ENCODE measurements around the gene NPIPB9.
"Not testable (repeated sequence)": the region's sequence is repeated elsewhere in the genome, so short reads cannot be mapped to it uniquely, and the experiment has no call there.

Gene NPIPB9

DNA sequence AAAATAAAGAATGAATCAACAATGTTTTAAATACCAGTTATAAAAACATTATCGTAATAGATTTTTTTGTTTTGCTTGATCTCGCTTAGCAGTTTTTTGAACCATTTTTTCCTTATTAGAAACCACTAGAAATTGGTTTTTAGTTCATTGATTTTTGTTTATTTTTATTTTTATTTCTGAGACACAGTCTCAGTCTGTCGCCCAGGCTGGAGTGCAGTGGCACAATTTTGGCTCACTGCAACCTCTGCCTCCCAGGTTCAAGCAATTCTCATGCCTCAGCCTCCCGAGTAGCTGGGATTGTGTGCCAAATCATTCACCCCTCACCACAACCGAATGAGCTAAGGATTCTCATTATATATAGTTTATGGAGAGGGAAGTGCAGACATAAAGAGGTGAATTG lies at the start of gene NPIPB9:
Gene NPIPB9, plus strand, starts transcription at position 301 of the 400 bp plus-strand sequence.
- H3K79me2 ChIP-seq; H3K4me2 ChIP-seq (ENCODE audit: low read length); H2AFZ ChIP-seq; H3K9me3 ChIP-seq (ENCODE audit: control insufficient read depth, low read length); H3K4me3 ChIP-seq (ENCODE audit: low read depth, low read length); H3K4me1 ChIP-seq; H3K27ac ChIP-seq; H3K36me3 ChIP-seq (ENCODE audit: control insufficient read depth, insufficient read depth, low read length); H3K27me3 ChIP-seq (ENCODE audit: control insufficient read depth, insufficient read depth, low read length); H3K9ac ChIP-seq: not testable (repeated sequence)

DNA sequence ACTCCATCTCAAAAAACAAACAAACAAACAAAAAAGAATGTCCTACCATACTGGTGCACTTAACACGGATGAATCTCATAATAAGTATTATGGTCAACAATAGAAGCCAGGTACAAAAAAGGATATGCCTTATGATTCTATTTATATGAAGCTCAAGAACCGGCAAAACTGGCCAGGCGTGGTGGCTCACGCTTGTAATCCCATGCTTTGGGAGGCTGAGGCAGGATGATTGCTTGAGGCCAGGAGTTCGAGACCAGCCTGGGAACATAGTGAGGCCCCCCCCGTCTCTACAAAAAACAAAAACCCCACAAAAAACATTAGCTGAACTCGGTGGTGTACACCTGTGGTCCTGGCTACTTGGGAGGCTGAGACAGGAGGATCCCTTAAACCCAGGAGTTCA lies 47.3 kb upstream of the NPIPB9 start:
- not testable (repeated sequence) for H3K4me1 ChIP-seq; H3K27ac ChIP-seq; H3K79me2 ChIP-seq; H3K4me2 ChIP-seq (ENCODE audit: low read length); H2AFZ ChIP-seq; H3K27me3 ChIP-seq (ENCODE audit: control insufficient read depth, insufficient read depth, low read length); H3K4me3 ChIP-seq (ENCODE audit: low read depth, low read length); H3K36me3 ChIP-seq (ENCODE audit: control insufficient read depth, insufficient read depth, low read length); H3K9ac ChIP-seq; H3K9me3 ChIP-seq (ENCODE audit: control insufficient read depth, low read length)

DNA sequence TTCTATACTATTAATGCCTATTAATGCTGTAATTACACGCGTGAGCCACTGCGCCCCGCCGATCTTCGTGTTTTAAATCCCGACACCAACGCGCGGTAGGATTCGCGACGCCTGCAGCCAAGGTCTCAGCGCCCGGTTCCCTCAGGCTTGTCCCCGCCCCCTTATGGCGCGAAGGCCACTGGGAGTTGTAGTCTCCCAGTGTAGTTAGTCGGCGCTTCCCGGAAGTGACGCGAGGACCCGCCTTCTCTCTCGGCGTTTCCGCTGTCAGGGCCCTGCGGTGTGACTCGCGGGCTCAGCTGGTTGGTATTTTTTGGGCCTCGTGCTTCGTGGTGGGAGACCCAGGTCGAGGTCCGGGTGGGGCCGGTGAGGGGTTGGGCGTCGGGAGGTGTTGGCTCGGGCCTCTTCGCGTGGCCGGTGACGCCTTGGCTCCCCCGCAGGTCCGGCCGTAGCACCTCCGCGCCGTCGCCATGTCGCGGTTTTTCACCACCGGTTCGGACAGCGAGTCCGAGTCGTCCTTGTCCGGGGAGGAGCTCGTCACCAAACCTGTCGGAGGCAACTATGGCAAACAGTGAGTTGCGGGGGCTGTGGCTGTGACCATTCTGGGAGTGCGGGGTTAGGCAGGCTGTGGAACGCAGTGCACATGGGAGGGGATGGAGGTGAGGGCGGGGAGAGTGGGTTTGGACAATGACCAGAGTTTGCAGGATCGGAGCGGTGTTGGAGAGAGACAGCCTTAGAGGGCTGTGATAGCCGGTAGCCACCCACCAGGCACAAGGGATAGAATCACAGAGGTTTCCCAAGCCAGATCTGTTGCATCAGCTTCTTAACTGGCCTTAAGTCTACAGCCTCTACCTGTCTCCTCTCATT lies 40.1 kb upstream of the NPIPB9 start, which contains the start of gene EIF3C:
Gene EIF3C, plus strand, starts transcription at position 245 of the 864 bp plus-strand sequence. Its CDS starts 223 bp downstream, at position 468.
- not testable (repeated sequence) for H3K36me3 ChIP-seq (ENCODE audit: control insufficient read depth, insufficient read depth, low read length); H3K4me2 ChIP-seq (ENCODE audit: low read length); H3K27ac ChIP-seq; H3K9me3 ChIP-seq (ENCODE audit: control insufficient read depth, low read length); H3K27me3 ChIP-seq (ENCODE audit: control insufficient read depth, insufficient read depth, low read length); H3K9ac ChIP-seq; H2AFZ ChIP-seq; H3K79me2 ChIP-seq; H3K4me1 ChIP-seq; H3K4me3 ChIP-seq (ENCODE audit: low read depth, low read length)

DNA sequence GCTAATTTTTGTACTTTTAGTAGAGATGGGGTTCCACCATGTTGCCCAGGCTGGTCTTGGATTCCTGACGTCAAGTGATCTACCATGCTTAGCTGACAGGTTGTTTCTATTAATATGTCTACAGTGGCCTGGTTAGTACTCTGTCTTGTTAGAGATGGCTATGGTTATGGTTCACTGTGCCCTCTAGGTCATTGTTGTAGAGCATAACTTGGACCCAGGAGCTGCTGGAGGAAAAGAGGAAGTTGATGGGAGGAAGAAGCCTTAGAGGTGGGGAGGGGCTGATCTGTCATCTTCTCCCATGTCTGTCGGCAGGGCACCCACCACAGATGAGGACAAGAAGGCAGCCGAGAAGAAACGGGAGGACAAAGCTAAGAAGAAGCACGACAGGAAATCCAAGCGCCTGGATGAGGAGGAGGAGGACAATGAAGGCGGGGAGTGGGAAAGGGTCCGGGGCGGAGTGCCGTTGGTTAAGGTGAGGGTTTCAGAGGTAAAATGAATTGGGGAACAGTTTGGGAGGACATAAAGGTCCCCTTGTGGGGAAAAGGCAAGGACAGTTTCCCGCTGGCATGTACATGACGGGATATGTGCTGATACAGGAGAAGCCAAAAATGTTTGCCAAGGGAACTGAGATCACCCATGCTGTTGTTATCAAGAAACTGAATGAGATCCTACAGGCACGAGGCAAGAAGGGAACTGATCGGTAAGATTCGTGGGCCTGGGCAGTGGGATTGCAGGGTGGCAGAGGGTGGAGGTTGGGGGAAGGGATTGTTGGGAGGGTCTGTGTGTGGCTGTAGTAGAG lies 28.5 kb upstream of the NPIPB9 start:
- H3K79me2 ChIP-seq; H3K27ac ChIP-seq; H3K27me3 ChIP-seq (ENCODE audit: control insufficient read depth, insufficient read depth, low read length); H3K4me1 ChIP-seq; H3K4me2 ChIP-seq (ENCODE audit: low read length); H3K9me3 ChIP-seq (ENCODE audit: control insufficient read depth, low read length); H3K9ac ChIP-seq; H3K36me3 ChIP-seq (ENCODE audit: control insufficient read depth, insufficient read depth, low read length); H2AFZ ChIP-seq; H3K4me3 ChIP-seq (ENCODE audit: low read depth, low read length): not testable (repeated sequence)

DNA sequence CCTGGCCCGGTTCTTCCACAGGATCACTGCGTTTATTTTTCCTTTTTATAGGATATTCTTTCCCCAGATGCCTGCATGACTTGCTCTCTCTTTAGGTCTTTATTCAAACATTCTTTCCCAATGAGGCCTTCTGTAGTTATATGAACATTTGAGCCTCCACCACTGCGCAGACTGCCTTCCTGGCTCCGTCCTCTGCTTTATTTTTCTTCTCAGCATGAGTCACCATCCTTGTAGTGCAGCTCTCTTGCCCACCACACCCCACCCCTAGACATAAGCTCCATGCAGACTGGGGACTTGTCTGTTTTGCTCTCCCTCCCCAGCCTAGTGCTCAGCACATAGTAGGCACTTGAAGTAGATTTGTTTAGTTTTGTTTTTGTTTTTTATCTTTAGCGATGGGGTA lies 20.3 kb upstream of the NPIPB9 start:
- not testable (repeated sequence) for H3K9ac ChIP-seq; H3K27ac ChIP-seq; H3K27me3 ChIP-seq (ENCODE audit: control insufficient read depth, insufficient read depth, low read length); H2AFZ ChIP-seq; H3K4me2 ChIP-seq (ENCODE audit: low read length); H3K9me3 ChIP-seq (ENCODE audit: control insufficient read depth, low read length); H3K4me1 ChIP-seq; H3K79me2 ChIP-seq; H3K4me3 ChIP-seq (ENCODE audit: low read depth, low read length); H3K36me3 ChIP-seq (ENCODE audit: control insufficient read depth, insufficient read depth, low read length)

DNA sequence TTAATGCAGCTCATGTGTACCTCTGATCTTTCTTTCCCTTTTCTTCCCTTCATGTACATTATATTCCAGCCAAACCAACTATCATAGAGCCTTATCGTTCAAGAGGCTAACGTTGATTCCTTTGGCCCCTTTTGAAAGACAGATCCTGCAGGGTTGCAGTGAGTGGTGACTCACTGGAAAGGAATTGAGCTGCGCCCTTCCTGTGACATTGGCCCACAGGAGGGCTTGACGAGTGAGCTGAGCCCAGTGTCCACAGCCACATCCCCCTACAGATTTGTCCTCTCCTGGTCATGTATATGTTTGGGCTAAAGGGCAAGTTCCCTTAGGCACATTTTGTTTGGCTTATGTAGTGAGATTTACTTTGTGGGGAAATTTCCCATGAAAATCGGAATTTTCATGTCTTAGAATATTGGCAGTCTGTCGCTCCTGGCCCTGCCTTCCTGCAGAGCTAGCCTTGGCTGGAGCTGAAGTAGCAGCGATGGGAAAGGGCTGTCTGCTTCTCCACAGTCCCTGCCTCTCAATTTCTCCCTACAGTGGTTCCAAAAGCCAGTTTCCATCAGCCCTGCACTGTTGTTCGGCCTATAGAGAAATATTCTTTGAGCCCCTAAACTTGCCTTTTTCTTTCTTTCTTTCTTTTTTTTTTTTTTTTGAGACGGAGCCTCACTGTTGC lies 19.0 kb upstream of the NPIPB9 start:
- H3K9me3 ChIP-seq (ENCODE audit: control insufficient read depth, low read length); H3K27ac ChIP-seq: not testable (repeated sequence)

DNA sequence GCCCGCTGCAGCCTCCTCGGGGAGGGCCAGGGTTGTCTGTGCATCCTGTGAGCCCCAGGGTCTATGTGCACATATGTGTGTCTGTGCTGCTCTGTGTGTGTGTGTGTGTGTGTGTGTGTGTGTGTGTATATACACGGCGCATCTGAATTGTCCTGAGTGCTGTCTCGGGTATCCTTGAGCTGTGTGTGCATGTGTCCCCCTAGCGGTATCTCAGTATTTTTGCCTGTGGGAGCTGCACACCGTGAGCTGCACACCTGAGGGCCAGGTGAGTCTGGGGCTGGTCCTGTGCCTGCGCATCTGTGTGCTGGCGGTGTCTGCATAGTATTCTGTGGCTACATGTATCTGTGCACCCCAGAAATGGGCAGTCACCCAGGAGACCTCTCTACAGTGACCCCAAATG lies 11.8 kb upstream of the NPIPB9 start:
- H3K79me2 ChIP-seq; H3K36me3 ChIP-seq (ENCODE audit: control insufficient read depth, insufficient read depth, low read length); H3K4me2 ChIP-seq (ENCODE audit: low read length); H3K9me3 ChIP-seq (ENCODE audit: control insufficient read depth, low read length); H3K27ac ChIP-seq; H3K4me1 ChIP-seq; H3K27me3 ChIP-seq (ENCODE audit: control insufficient read depth, insufficient read depth, low read length); H3K4me3 ChIP-seq (ENCODE audit: low read depth, low read length); H3K9ac ChIP-seq; H2AFZ ChIP-seq: not testable (repeated sequence)

More for the DNA sequence above, 19.0 kb upstream of the NPIPB9 start:
- H3K9ac ChIP-seq; H3K79me2 ChIP-seq; H3K36me3 ChIP-seq (ENCODE audit: control insufficient read depth, insufficient read depth, low read length); H3K27me3 ChIP-seq (ENCODE audit: control insufficient read depth, insufficient read depth, low read length); H3K4me3 ChIP-seq (ENCODE audit: low read depth, low read length); H3K4me1 ChIP-seq; H3K4me2 ChIP-seq (ENCODE audit: low read length); H2AFZ ChIP-seq: not testable (repeated sequence)

DNA sequence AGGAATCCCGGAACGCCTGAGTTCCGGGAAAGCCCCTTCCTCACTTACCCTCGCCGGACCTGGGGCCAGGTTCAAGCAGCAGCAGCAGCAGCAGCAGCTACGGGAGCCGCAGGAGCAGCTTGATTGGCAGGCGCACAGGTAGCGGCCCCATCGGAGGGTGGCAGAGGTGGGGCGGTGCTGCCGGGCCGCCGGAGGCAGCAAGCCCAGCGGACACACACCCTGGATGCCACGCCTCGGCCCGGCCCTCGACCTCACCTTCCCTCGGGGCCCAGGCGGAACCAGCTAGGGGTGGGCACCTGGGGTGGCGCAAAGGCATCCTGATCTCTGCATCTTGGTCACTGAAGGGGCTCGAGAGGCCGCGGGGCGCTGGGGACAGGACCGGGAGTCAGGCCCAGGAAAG lies 11.0 kb upstream of the NPIPB9 start:
- not testable (repeated sequence) for H2AFZ ChIP-seq; H3K36me3 ChIP-seq (ENCODE audit: control insufficient read depth, insufficient read depth, low read length); H3K27ac ChIP-seq; H3K9ac ChIP-seq; H3K9me3 ChIP-seq (ENCODE audit: control insufficient read depth, low read length); H3K27me3 ChIP-seq (ENCODE audit: control insufficient read depth, insufficient read depth, low read length); H3K79me2 ChIP-seq; H3K4me3 ChIP-seq (ENCODE audit: low read depth, low read length); H3K4me2 ChIP-seq (ENCODE audit: low read length); H3K4me1 ChIP-seq

DNA sequence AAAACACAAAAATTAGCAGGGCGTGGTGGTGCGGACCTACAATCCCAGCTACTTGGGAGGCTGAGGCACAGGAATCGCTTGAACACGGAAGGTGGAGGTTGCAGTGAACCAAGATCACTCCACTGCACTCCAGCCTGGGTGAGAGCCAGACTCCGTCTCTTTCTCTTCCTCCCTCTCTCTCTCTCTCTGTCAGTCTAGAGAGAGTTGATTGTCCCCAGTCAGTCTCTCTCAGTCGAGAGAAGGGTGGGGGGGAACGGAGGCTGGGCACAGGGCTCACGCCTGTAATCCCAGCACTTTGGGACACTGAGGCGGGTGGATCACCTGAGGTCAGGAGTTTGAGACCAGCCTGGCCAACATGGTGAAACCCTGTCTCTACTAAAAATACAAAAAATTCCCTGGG lies 10.3 kb upstream of the NPIPB9 start:
- not testable (repeated sequence) for H3K27me3 ChIP-seq (ENCODE audit: control insufficient read depth, insufficient read depth, low read length); H3K27ac ChIP-seq; H3K4me3 ChIP-seq (ENCODE audit: low read depth, low read length); H2AFZ ChIP-seq; H3K4me1 ChIP-seq; H3K9ac ChIP-seq; H3K4me2 ChIP-seq (ENCODE audit: low read length); H3K79me2 ChIP-seq; H3K9me3 ChIP-seq (ENCODE audit: control insufficient read depth, low read length); H3K36me3 ChIP-seq (ENCODE audit: control insufficient read depth, insufficient read depth, low read length)

DNA sequence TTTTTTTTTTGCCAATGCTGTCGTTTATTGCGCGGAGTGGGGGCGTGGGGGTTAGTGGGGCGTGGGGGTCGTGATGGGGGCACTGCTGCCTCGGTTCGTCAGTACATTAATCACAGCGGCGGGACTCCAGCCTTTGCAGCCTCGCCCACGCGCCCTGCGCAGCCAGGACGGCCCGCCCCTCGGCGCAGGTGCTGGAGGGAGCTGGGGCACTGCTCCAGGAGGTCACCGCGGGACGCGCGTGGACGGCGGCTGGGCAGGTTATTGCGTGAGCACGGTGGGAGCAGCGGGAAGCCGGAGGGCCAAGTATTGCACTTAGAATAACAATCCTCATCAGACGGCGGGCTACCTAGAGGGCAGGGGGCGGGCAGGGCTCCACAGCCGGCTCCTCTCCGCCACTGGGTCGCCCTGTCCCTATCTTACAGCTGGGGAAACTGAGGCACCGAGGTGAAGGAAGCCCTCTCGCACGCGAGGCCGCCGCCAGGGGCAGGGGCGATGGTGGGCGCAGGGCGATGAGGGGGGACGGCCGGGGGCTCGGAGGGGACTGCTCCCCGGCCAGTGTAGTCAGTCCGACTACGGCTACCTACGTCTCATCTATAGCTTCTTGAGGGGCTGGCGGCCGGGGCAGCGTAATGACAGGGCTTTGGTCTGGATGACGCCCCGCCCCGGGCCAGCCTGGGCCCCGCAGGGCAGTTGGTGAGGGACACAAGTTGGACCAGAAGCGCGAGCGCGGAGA lies 4.8 kb upstream of the NPIPB9 start:
- not testable (repeated sequence) for H2AFZ ChIP-seq; H3K4me3 ChIP-seq (ENCODE audit: low read depth, low read length); H3K9me3 ChIP-seq (ENCODE audit: control insufficient read depth, low read length); H3K79me2 ChIP-seq; H3K4me1 ChIP-seq; H3K27me3 ChIP-seq (ENCODE audit: control insufficient read depth, insufficient read depth, low read length); H3K36me3 ChIP-seq (ENCODE audit: control insufficient read depth, insufficient read depth, low read length); H3K27ac ChIP-seq; H3K4me2 ChIP-seq (ENCODE audit: low read length); H3K9ac ChIP-seq

All from parathyroid adenoma (tissue), 2 donors.